ENCODE measurements around the gene ELP4.
"Not testable (repeated sequence)": the region's sequence is repeated elsewhere in the genome, so short reads cannot be mapped to it uniquely, and the experiment has no call there.

The ELP4 gene

DNA sequence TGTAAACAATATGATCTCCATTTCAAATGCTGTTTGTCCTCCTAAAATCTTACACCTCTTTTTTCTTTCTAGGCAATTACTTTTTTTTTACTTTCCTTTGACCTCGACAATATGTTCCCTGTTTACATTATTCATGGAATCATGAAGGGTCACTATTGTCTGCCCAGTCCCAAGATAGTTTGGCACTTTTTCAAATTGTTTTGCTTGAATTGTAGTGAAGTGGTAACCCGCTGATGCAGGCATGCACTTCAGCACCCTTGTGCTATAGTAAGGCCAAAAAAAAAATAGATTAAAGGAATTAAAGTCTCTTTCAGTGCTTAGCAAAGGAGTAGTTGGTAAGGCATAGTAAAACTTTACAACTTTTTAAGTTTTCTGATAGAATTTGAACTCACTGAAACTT, 210.7 kb downstream of the ELP4 start:
- Histone ChIP-seq H3K36me3 (ENCODE audit: insufficient read depth, low read length) (no peaks in the 10 kb centered on the region), H3K4me1 (ENCODE audit: insufficient read depth, low read length) (peaks cover 3% of the 10 kb centered on the region; the same call in 1 of the 2 replicates), H3K9me3 (ENCODE audit: control insufficient read depth, insufficient read depth, low read length) (no peaks in the 10 kb centered on the region), H3K9ac (ENCODE audit: low read depth, low read length) (no peak overlapping the region)

DNA sequence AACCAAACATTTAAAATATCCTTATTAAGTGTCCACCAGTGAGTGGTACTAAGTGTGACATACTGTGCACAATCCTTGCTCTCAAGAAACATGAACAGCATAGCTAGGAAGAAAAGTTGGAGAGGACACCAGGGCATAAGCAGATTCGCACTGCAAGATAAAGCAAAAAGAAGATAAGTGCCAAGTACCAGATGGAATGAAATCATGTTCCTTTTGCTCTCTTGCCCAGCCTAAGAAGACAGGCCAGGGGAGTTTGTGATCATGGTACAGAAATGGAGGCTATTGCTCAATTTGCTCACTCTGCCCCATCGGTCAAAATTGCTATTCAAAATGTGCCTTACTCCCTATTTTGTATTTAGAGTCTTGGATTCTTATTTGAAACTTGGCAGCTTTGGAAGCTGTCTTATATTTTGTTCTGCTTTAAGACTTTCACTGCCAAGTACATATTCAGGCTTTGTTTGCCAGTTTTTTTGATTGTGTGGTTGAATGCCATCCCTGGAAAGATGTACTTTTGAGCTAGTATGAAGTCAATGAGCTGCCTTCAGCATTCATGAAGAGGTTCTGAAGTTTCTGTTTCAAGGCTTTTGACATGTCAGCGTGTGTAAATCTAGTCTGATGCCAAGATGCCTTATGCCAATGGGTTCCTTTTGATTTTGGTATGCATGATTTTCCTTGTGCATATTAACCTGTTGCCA, 211.3 kb downstream of the ELP4 start:
- Histone ChIP-seq H3K9ac (ENCODE audit: low read depth, low read length) (no peak overlapping the region), H3K9me3 (ENCODE audit: control insufficient read depth, insufficient read depth, low read length) (no peaks in the 10 kb centered on the region), H3K4me1 (ENCODE audit: insufficient read depth, low read length) (peaks cover 3% of the 10 kb centered on the region; the same call in 1 of the 2 replicates), H3K36me3 (ENCODE audit: insufficient read depth, low read length) (no peaks in the 10 kb centered on the region)

DNA sequence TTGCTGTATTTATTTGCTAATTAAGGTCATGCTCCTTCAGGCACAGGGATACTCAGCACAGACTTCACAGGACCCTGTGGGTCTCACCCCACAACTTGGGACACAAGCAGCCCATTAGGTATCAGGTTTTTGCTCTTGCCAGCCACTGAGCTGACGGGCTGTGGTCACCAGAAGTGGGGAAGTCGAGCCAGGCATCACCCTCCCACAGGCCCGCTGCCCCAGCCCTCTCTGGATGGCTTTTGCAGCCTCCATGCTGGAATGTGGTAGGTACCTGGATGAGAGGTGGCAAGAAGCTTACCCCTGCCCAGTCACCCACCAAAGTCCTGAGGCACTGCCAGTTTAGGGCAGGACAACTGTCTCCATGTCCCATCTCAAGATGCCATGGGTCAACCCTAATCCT, 213.2 kb downstream of the ELP4 start:
- Histone ChIP-seq H3K36me3 (ENCODE audit: insufficient read depth, low read length) (no peaks in the 10 kb centered on the region), H3K9me3 (ENCODE audit: control insufficient read depth, insufficient read depth, low read length) (no peaks in the 10 kb centered on the region), H3K4me1 (ENCODE audit: insufficient read depth, low read length) (peaks cover 3% of the 10 kb centered on the region; the same call in 1 of the 2 replicates), H3K9ac (ENCODE audit: low read depth, low read length) (no peak overlapping the region)

DNA sequence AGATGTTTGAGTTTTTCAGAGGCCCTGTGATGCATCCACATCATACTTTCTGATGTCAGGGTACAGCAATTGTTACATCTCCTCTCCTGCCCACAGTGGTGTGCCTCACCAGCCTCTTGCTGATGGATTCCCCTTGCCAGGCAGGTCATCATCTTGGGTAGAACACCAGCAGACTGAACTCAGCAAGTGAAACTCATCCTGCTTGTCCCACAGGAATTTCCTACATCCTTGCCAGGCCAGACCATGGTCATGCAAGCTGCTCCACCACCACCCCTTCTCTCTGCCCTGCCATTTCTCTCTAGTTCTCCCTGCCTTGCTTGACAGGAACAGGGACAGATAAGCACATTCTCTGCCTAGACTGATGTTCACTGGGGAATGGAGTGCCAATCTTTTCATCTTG, 215.6 kb downstream of the ELP4 start:
- no peaks in the 10 kb centered on the region for H3K9me3 ChIP-seq (ENCODE audit: control insufficient read depth, insufficient read depth, low read length)
- no peak overlapping the region for H3K9ac ChIP-seq (ENCODE audit: low read depth, low read length)
- peaks cover 3% of the 10 kb centered on the region; the same call in 1 of the 2 replicates for H3K4me1 ChIP-seq (ENCODE audit: insufficient read depth, low read length)
- no peaks in the 10 kb centered on the region for H3K36me3 ChIP-seq (ENCODE audit: insufficient read depth, low read length)

DNA sequence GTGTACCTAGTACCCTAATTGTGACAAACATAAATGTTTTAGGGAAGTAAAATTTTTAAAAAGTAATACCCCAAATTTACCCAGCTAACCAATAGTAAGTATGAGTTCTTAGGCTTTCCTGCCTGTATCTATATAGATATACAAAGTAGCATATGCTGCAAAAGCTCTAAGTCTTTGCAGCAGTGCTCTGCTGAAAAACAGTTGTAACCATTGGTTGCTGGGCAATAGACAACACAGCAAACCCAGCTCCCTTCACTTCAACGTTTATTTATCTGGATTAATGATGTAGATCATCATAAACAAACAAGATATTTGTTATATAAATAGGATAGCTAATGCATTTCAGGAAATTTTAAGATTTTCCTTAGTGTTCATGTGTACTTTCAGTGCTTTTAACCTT, 218.9 kb downstream of the ELP4 start:
- Histone ChIP-seq H3K4me1 (ENCODE audit: insufficient read depth, low read length) (no peaks in the 10 kb centered on the region), H3K9ac (ENCODE audit: low read depth, low read length) (no peak overlapping the region), H3K36me3 (ENCODE audit: insufficient read depth, low read length) (no peaks in the 10 kb centered on the region), H3K9me3 (ENCODE audit: control insufficient read depth, insufficient read depth, low read length) (no peaks in the 10 kb centered on the region)

DNA sequence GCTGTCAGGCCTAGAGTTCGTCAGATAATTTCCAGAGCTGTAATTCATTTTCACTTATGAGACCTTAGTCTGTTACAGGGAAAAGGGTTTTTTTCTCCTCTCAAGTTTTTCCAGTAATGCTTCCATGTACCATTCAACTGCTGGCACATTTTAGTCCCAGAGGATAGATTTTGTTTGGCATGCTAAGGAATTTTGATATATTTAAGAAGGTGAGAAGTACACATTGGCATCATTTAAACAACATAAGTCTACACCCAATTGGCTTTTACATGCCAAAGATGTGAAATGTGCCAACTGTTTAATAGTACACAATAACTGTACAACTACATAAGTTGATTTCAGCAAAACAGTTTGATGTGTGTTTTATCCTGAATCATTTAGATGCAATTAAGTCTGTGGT, 230.6 kb downstream of the ELP4 start:
- no peaks in the 10 kb centered on the region for H3K4me1 ChIP-seq (ENCODE audit: insufficient read depth, low read length)
- H3K9ac ChIP-seq (ENCODE audit: low read depth, low read length) = no peak overlapping the region
- H3K36me3 ChIP-seq (ENCODE audit: insufficient read depth, low read length) = no peaks in the 10 kb centered on the region
- H3K9me3 ChIP-seq (ENCODE audit: control insufficient read depth, insufficient read depth, low read length) = peaks cover 8% of the 10 kb centered on the region

DNA sequence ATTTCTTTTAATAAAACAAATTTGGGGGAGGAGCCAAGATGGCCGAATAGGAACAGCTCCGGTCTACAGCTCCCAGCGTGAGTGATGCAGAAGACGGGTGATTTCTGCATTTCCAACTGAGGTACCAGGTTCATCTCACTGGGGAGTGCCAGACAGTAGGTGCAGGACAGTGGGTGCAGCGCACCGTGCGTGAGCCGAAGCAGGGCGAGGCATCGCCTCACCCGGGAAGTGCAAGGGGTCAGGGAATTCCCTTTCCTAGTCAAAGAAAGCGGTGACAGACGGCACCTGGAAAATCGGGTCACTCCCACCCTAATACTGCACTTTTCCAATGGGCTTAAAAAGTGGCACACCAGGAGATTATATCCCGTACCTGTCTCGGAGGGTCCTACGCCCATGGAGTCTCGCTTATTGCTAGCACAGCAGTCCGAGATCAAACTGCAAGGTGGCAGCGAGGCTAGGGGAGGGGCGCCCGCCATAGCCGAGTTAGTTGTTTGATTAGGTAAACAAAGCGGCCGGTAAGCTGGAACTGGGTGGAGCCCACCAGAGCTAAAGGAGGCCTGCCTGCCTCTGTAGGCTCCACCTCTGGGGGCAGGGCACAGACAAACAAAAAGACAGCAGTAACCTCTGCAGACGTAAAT, 231.3 kb downstream of the ELP4 start:
- not testable (repeated sequence) for H3K4me1 ChIP-seq (ENCODE audit: insufficient read depth, low read length); H3K9me3 ChIP-seq (ENCODE audit: control insufficient read depth, insufficient read depth, low read length); H3K36me3 ChIP-seq (ENCODE audit: insufficient read depth, low read length); H3K9ac ChIP-seq (ENCODE audit: low read depth, low read length)

DNA sequence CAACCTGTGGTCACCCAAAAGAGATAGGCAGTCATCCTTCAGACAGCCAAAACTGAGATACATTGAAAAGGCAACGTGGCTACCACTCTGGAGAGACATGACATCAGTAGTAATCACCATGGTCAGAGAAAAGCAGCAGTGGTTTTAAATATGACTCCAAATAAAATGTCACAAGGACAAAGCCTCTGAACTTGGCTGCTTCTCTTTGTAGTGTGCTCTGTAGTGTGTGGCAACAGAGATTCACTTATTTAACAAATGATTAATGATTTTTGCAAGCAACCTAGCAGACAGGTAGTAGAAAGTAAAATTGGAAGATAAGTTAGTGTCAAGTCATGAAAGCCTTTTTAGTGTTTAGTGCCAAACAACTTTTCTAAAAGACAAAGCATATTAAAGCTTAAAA, 238.0 kb downstream of the ELP4 start:
- H3K9ac ChIP-seq (ENCODE audit: low read depth, low read length) = no peak overlapping the region

DNA sequence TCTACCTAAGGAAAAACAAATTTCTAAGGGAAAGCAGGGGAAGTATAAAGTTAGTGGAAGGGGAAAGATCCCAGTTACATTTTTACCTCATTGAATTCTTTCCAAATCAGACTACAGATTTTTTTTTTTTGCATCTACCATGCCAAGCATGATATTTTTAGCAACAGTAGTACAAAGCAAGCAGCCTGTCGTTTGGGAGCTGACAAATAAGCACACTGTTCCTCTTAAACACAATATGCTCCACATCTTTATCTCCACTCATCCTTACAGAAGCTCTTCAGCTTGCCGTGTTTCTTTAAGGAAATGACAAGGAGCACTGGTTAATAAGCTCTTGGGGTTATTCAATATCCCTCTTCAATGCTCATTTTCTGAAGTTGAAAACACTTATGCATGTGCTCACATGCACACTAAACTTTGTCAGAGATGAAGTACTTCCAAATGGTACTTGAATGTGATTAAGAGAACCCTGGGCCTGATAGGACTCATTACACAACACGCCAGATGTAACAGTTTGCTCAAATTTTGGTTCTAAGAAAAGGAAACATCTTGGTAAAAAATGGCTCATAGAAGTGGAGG, 247.8 kb downstream of the ELP4 start:
- H3K36me3 ChIP-seq (ENCODE audit: insufficient read depth, low read length) = no peaks in the 10 kb centered on the region
- no peaks in the 10 kb centered on the region for H3K4me1 ChIP-seq (ENCODE audit: insufficient read depth, low read length)
- no peaks in the 10 kb centered on the region for H3K9me3 ChIP-seq (ENCODE audit: control insufficient read depth, insufficient read depth, low read length)
- no peak overlapping the region for H3K9ac ChIP-seq (ENCODE audit: low read depth, low read length)

More for the DNA sequence above, 238.0 kb downstream of the ELP4 start:
- H3K4me1 ChIP-seq (ENCODE audit: insufficient read depth, low read length) = no peaks in the 10 kb centered on the region
- no peaks in the 10 kb centered on the region for H3K9me3 ChIP-seq (ENCODE audit: control insufficient read depth, insufficient read depth, low read length)
- H3K36me3 ChIP-seq (ENCODE audit: insufficient read depth, low read length) = no peaks in the 10 kb centered on the region

DNA sequence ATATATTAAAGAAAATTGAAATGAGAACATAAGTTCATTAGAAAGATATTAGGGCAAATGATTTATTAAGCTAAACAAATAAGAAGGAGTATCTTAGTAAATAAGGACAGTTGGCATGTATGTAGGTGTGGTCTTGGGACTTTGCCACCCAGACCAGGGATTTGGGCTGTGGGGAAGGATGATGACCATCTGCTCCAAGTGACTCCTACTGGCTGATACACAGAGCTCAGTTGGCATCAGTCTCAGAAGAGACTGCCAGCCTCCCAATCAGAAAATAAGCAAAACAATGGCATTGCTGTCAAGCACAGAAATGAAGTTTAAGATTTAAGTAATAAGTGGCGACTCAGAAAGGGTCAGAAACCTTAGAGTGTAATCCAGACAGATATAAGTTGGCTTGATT, 252.1 kb downstream of the ELP4 start:
- Histone ChIP-seq H3K9ac (ENCODE audit: low read depth, low read length) (no peak overlapping the region), H3K4me1 (ENCODE audit: insufficient read depth, low read length) (no peaks in the 10 kb centered on the region; the same call in 1 of the 2 replicates), H3K9me3 (ENCODE audit: control insufficient read depth, insufficient read depth, low read length) (no peaks in the 10 kb centered on the region), H3K36me3 (ENCODE audit: insufficient read depth, low read length) (no peaks in the 10 kb centered on the region)

DNA sequence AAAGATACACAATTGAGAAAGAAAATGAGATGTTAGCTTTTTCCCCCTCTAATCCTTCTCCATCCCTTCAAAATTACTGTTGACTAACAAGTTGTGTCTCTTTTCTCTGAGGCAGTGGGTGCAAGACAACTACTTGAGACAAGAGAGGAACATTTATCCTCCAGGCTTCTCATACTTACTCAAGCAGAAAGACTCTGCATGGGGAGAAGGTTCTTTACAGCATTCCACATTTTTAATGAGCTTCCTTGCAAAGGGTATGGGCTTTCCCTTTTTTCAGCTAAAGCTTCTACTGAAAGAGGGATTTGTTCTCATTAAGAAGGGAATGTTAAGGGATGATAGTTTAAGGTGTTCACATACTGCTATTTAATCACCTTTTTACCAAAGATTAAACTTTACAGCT, 253.7 kb downstream of the ELP4 start:
- H3K9ac ChIP-seq (ENCODE audit: low read depth, low read length) = no peak overlapping the region
- H3K4me1 ChIP-seq (ENCODE audit: insufficient read depth, low read length) = no peaks in the 10 kb centered on the region; the same call in 1 of the 2 replicates
- no peaks in the 10 kb centered on the region for H3K36me3 ChIP-seq (ENCODE audit: insufficient read depth, low read length)
- H3K9me3 ChIP-seq (ENCODE audit: control insufficient read depth, insufficient read depth, low read length) = no peaks in the 10 kb centered on the region

DNA sequence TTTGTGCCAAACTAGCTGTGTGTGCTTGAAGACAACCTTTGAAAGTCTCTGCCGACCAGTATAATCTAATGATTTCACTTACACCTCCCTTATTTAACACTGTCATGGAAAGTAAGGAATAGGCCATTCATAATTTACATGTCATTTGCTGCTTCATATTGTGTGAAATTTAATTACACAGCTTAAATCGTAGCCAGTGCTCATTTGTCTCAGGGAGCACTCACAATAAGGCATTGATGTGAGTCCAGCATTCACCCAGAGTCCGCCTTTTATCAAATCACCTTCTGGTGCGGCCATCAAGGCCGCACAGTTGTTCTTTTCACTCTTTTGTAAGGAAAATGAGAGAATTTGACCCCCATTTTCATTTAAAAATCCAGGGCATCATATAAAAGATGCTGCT, 254.7 kb downstream of the ELP4 start:
- no peaks in the 10 kb centered on the region for H3K9me3 ChIP-seq (ENCODE audit: control insufficient read depth, insufficient read depth, low read length)
- H3K4me1 ChIP-seq (ENCODE audit: insufficient read depth, low read length) = peaks cover 3% of the 10 kb centered on the region; the same call in 1 of the 2 replicates
- no peaks in the 10 kb centered on the region for H3K36me3 ChIP-seq (ENCODE audit: insufficient read depth, low read length)
- no peak overlapping the region for H3K9ac ChIP-seq (ENCODE audit: low read depth, low read length)

DNA sequence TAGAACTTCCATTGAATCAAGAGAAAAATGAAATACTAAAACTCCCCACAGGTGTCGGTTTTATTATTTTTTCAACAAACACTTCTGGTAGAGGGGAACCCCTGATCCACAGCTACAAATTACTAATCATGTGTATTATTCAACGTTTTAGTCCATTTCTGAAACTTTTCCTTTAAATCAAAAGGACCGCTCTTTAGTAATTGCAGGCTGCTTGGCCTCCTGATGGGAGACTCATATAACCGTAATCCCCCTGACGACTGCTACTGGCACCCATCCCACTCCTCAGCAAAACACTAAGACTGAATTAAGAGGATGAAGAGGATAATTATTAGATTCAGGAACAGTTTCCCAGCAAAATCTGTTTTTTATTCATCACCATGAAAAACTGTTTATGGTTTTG, 255.2 kb downstream of the ELP4 start:
- Histone ChIP-seq H3K9ac (ENCODE audit: low read depth, low read length) (no peak overlapping the region), H3K9me3 (ENCODE audit: control insufficient read depth, insufficient read depth, low read length) (no peaks in the 10 kb centered on the region), H3K36me3 (ENCODE audit: insufficient read depth, low read length) (no peaks in the 10 kb centered on the region), H3K4me1 (ENCODE audit: insufficient read depth, low read length) (peaks cover 3% of the 10 kb centered on the region; the same call in 1 of the 2 replicates)

DNA sequence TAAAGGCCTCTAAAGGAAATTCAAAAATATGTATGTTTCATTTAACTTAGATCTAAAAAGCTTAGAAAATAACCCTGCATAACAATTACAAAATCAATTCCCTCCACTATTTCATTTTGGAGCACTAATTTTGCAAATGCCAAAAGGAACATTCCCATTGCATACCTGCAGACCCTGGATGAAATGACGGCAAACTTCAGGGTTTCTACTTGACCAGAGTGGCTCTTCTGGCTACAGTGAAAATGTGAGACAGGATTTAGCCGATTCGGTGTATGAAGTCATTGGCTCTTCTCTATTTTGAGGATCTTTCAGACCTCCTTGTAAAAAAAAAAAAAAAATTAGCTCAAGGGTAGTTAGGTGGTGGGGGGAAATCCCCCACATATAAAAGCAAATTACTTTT, 257.5 kb downstream of the ELP4 start:
- no peaks in the 10 kb centered on the region for H3K36me3 ChIP-seq (ENCODE audit: insufficient read depth, low read length)
- H3K9ac ChIP-seq (ENCODE audit: low read depth, low read length) = no peak overlapping the region

DNA sequence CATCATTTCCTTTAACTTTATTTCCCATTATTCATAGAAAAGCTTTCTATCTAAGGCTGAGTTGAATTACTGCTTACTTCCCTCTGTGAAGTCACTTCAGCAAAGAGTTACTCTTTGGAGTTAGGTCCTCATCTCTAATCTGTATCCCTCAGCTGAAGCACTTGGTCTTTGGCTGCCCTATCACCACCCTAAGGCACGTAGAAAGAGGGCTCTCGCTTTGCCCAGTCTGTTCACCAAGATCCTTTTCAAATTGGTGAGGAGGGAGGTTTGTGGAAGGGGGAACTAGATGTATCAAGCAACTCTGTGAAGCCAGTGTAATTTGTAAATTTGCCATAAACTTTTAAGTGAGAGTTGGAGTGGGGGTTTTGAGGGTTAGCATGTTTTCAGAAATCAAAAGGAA, 258.1 kb downstream of the ELP4 start:
- H3K9ac ChIP-seq (ENCODE audit: low read depth, low read length) = no peak overlapping the region
- no peaks in the 10 kb centered on the region for H3K9me3 ChIP-seq (ENCODE audit: control insufficient read depth, insufficient read depth, low read length)
- no peaks in the 10 kb centered on the region for H3K36me3 ChIP-seq (ENCODE audit: insufficient read depth, low read length)
- peaks cover 3% of the 10 kb centered on the region; the same call in 1 of the 2 replicates for H3K4me1 ChIP-seq (ENCODE audit: insufficient read depth, low read length)

More for the DNA sequence above, 257.5 kb downstream of the ELP4 start:
- Histone ChIP-seq H3K4me1 (ENCODE audit: insufficient read depth, low read length) (peaks cover 3% of the 10 kb centered on the region; the same call in 1 of the 2 replicates), H3K9me3 (ENCODE audit: control insufficient read depth, insufficient read depth, low read length) (no peaks in the 10 kb centered on the region)

All from ES-I3 (cell line).